H1 (cell line): ENCODE measurements around the gene CAPN2. TPM values are rescaled to one million over a fixed set of nuclear protein-coding genes. Genes with fewer than 3 reads are reported as not detected.

Experiments
- CBX5 ChIP-seq: fragments of 300-800, 300-1000 bp; sonication (generic); IDR thresholded peaks from 2 replicates; pipeline ENCODE4 v1.7.1; 2016; ENCODE audit warnings: antibody characterized with exemption, low read length, low read depth
- CBX8 ChIP-seq: fragments of 300-800, 300-1000 bp; sonication (generic); IDR thresholded peaks from 2 replicates; pipeline ENCODE4 v1.7.1; 2016; ENCODE audit warnings: low read depth, low read length, borderline replicate concordance
- FOSL1 ChIP-seq: IDR thresholded peaks from 2 replicates; pipeline ENCODE4 v1.6.1; 2011; ENCODE audit warnings: mild to moderate bottlenecking, low read depth, low read length, moderate library complexity; ENCODE audit not compliant: insufficient read depth
- MAFK ChIP-seq: IDR thresholded peaks from 2 replicates; pipeline ENCODE4 v1.6.1; 2012; ENCODE audit warnings: low read depth, mild to moderate bottlenecking, improper control_type of control experiment, low read length
- POLR2AphosphoS5 ChIP-seq: IDR thresholded peaks from 2 replicates; pipeline ENCODE4 v1.6.1; 2011; ENCODE audit warnings: low read depth, low read length
- RNF2 ChIP-seq: fragments of 200-900, 300-1000 bp; sonication (generic); IDR thresholded peaks from 2 replicates; pipeline ENCODE4 v1.7.1; 2016; ENCODE audit warnings: borderline replicate concordance, low read depth, mild to moderate bottlenecking, antibody characterized with exemption, low read length; ENCODE audit not compliant: poor library complexity, severe bottlenecking; ENCODE audit errors: missing control alignments
- TBP ChIP-seq: IDR thresholded peaks from 2 replicates; pipeline ENCODE4 v1.6.1; 2011; ENCODE audit warnings: low read depth, low read length, improper control_type of control experiment
- polyA plus RNA-seq, 7 experiments: library from polyadenylated mRNA; depleted of rRNA in 3 of 7; stranded (reverse) in 5 of 7; unstranded in 2 of 7; fragments of >200 nt in 5 of 7; fragments of 200-250 nt in 2 of 7; gene quantifications; 1 replicate in 5 of 7; 2 replicates in 1 of 7; 4 replicates in 1 of 7; pipeline versions ENCODE4 v1.2.1 to v1.2.3, GENCODE V29; 2011 to 2013; ENCODE audit warnings: missing spikeins in 2 of 7, mixed read lengths in 2 of 7
- total RNA-seq: library from RNA; stranded (reverse); fragmentation: NEBNext Ultra II Directional; extraction: Animal tissue kit (Norgen Biotek cat#: 25700); gene quantifications from 2 replicates; pipeline ENCODE4 v1.2.1, GENCODE V29; 2021
- TF ChIP-seq, protein P1 (sequence below): IDR thresholded peaks from 2 replicates; pipeline ENCODE4 v1.6.1; 2012; ENCODE audit warnings: low read length, inconsistent platforms
- TF ChIP-seq, protein P2 (sequence below): IDR thresholded peaks from 2 replicates; pipeline ENCODE4 v1.6.1; 2011; ENCODE audit warnings: low read length, improper control_type of control experiment

CAPN2 gene
- total and polyA plus RNA-seq, 2 of the 8 experiments (the other 6 are each of a cell fraction or from before 2014, with no cell fraction given): 9.2 to 10.3 TPM

DNA sequence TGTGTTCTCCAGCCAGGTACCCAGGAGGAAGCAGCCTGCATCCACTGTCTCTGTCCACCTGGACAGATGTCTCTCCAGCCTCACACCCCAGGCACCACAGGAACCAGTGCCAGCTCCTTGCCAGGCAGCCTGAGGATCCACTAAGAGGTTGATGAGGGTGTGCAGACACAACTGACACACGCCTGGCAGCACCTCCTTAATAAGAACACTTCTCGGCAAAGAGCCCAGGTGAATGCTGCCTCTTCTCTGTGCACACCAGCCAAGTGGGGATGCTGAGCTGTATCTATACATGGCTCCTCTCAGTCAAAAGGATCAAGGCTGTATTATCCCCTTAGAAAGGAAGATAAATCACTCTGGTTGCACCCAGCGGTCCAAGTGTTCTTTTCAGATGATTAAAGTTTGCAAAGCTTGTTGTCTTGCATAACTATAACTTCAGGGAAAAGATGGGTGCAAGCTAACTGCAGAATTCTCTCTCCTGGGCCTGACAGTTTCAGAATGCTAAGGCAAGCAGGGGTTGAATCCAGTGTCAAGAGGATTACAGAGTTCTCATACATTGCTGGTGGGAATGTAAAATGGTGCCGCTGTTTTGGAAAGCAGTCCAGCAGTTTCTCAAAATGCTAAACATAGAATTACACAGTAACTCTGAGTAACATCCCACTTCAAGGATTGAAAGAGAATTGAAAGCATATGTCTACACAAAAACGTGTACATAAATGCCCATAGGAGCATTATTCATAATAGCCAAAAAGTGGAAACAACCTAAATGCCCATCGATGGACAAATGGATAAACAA is 43.1 kb upstream of the CAPN2 start (continued):
- no peak for TF ChIP-seq RNF2
- TF ChIP-seq, protein P1, sequence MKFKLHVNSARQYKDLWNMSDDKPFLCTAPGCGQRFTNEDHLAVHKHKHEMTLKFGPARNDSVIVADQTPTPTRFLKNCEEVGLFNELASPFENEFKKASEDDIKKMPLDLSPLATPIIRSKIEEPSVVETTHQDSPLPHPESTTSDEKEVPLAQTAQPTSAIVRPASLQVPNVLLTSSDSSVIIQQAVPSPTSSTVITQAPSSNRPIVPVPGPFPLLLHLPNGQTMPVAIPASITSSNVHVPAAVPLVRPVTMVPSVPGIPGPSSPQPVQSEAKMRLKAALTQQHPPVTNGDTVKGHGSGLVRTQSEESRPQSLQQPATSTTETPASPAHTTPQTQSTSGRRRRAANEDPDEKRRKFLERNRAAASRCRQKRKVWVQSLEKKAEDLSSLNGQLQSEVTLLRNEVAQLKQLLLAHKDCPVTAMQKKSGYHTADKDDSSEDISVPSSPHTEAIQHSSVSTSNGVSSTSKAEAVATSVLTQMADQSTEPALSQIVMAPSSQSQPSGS: no peak
- no peak for TF ChIP-seq POLR2AphosphoS5
- no peak for TF ChIP-seq CBX8
- TF ChIP-seq, protein P2, sequence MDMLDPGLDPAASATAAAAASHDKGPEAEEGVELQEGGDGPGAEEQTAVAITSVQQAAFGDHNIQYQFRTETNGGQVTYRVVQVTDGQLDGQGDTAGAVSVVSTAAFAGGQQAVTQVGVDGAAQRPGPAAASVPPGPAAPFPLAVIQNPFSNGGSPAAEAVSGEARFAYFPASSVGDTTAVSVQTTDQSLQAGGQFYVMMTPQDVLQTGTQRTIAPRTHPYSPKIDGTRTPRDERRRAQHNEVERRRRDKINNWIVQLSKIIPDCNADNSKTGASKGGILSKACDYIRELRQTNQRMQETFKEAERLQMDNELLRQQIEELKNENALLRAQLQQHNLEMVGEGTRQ: no peak
- no peak for TF ChIP-seq MAFK
- TF ChIP-seq TBP: no peak
- no peak for TF ChIP-seq FOSL1
- no peak for TF ChIP-seq CBX5
